ENCODE measurements around the gene APLP1. TPM values are rescaled to one million over a fixed set of nuclear protein-coding genes. Genes with fewer than 3 reads are reported as not detected.

APLP1 gene
- total and polyA plus RNA-seq, 7 donors, result 3.6 to 11.3 (median 5.1) TPM; not detected in 2

DNA sequence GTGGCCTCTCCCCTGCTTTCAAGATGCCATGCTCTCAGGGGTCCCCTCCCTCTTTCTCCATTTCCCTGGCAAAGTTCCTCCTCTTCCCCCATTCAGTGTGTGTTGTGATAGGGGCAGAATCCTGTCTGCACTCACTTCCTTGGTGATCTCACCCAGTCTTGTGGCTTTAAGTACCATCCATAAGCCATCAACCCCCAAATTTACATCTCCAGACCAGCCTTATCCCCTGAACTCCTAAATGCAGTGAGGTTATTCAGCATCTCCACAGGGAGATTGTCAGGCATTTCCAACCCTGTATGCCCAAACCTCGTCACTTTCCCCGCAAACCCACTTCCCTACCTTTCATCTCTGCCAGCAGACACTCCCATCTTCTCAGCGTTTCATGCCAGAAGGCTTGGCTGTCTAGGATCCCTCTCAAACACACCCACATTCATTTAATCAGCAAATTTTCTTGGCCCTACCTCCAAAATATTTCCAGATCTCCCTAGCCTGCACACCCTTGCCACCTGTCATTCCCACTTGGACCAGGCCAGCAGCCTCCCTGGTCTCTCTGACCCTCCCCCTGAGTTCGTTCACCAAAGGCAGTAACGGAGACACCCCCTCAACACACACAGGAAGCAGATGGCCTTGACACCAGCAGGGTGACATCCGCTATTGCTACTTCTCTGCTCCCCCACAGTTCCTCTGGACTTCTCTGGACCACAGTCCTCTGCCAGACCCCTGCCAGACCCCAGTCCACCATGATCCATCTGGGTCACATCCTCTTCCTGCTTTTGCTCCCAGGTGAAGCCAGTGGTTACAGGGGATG lies 33.7 kb downstream of the APLP1 start, which contains the start of gene HCST:
Gene HCST, plus strand, starts transcription at position 676 of the 808 bp plus-strand sequence. Its CDS starts 65 bp downstream, at position 741.
- Histone ChIP-seq H3K4me3 (peak within 1 kb of the TSS in 2 of 4 donors; percentile 1 to 2), H3K27ac (peak within 1 kb of the TSS; percentile 82 to 95 (median 90)), H3K27me3 (no peaks in the 10 kb centered on the region), H3K9me3 (no peaks in the 10 kb centered on the region), H3K36me3 (peaks cover 0 to 8% (median 0%) of the 10 kb centered on the region in 4 donors), H3K4me1 (peaks cover 0 to 47% (median 36%) of the 10 kb centered on the region in 4 donors)
- 28 to 38% methylated on average over 6 of the region's 6 CpGs for WGBS, 2 donors
- intact Hi-C loops (cut with DNase I), result no loop called here
- no peak for DNase-seq
- TF ChIP-seq POLR2AphosphoS5 (IDR thresholded peaks at IDR 0.05), result peak in 1 of 4 donors; percentile 14
- TF ChIP-seq EP300 (IDR thresholded peaks at IDR 0.05), result no peak

DNA sequence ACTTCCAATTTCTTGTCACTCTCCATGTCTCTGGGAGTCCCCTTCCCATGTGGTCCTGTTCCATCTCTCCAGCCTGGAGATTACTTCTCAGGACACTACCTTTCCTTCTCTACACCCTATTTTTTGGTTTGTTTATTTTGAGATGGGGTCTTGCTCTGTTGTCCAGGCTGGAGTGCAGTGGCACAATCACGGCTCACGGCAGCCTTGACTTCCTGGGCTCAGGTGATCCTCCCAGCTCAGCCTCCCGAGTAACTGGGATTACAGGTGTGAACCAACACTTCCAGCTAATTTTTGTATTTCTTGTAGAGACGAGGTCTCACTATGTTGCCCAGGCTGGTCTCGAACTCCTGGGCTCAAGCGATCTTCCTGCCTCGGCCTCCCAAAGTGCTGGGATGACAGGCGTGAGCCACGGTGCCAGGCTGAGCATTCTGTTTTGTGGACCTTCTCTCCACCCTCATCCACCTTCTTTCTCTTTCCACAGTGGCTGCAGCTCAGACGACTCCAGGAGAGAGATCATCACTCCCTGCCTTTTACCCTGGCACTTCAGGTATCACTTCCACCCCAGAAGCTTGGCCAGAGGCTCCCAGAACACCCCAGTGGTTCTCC lies 34.6 kb downstream of the APLP1 start:
- Histone ChIP-seq H3K27ac (peak overlapping the region; percentile 82 to 95 (median 90)), H3K36me3 (no peaks in the 10 kb centered on the region), H3K4me3 (peak overlapping the region in 2 of 4 donors; percentile 1 to 2), H3K9me3 (no peaks in the 10 kb centered on the region), H3K27me3 (no peaks in the 10 kb centered on the region), H3K4me1 (peaks cover 0 to 41% (median 31%) of the 10 kb centered on the region in 4 donors)
- DNase-seq, result no peak
- intact Hi-C loops (cut with DNase I), result no loop called here
- no peak for TF ChIP-seq EP300 (IDR thresholded peaks at IDR 0.05)
- TF ChIP-seq POLR2AphosphoS5 (IDR thresholded peaks at IDR 0.05), result no peak
- TF ChIP-seq, protein P1, sequence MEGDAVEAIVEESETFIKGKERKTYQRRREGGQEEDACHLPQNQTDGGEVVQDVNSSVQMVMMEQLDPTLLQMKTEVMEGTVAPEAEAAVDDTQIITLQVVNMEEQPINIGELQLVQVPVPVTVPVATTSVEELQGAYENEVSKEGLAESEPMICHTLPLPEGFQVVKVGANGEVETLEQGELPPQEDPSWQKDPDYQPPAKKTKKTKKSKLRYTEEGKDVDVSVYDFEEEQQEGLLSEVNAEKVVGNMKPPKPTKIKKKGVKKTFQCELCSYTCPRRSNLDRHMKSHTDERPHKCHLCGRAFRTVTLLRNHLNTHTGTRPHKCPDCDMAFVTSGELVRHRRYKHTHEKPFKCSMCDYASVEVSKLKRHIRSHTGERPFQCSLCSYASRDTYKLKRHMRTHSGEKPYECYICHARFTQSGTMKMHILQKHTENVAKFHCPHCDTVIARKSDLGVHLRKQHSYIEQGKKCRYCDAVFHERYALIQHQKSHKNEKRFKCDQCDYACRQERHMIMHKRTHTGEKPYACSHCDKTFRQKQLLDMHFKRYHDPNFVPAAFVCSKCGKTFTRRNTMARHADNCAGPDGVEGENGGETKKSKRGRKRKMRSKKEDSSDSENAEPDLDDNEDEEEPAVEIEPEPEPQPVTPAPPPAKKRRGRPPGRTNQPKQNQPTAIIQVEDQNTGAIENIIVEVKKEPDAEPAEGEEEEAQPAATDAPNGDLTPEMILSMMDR (IDR thresholded peaks at IDR 0.05), result no peak
- no peak for TF ChIP-seq POLR2A (IDR thresholded peaks at IDR 0.05)
- 57 to 62% methylated on average over 10 of the region's 10 CpGs for WGBS, 2 donors

DNA sequence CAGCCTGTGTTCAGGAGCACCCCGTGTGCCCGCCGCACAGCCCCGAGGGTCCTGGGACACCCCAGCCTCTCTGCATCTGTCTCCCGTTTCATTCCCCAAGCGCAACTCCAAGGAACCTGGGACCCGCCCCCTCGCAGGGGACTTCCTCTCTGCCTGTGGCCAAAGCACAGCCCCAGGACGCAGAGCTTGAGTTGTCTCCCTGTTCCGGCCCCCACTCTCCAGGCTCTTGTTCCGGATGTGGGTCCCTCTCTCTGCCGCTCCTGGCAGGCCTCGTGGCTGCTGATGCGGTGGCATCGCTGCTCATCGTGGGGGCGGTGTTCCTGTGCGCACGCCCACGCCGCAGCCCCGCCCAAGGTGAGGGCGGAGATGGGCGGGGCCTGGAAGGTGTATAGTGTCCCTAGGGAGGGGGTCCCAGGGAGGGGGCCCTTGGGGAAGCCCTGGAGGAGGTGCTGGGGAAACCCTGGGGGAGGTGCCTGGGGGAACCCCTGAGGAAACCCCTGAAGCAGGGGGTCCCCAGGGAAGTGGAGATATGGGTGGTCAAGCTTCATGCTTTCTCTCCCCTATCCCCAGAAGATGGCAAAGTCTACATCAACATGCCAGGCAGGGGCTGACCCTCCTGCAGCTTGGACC lies 35.3 kb downstream of the APLP1 start:
- WGBS, 2 donors, result 2% methylated on average over 24 of the region's 24 CpGs
- DNase-seq, result peak; percentile 87

DNA sequence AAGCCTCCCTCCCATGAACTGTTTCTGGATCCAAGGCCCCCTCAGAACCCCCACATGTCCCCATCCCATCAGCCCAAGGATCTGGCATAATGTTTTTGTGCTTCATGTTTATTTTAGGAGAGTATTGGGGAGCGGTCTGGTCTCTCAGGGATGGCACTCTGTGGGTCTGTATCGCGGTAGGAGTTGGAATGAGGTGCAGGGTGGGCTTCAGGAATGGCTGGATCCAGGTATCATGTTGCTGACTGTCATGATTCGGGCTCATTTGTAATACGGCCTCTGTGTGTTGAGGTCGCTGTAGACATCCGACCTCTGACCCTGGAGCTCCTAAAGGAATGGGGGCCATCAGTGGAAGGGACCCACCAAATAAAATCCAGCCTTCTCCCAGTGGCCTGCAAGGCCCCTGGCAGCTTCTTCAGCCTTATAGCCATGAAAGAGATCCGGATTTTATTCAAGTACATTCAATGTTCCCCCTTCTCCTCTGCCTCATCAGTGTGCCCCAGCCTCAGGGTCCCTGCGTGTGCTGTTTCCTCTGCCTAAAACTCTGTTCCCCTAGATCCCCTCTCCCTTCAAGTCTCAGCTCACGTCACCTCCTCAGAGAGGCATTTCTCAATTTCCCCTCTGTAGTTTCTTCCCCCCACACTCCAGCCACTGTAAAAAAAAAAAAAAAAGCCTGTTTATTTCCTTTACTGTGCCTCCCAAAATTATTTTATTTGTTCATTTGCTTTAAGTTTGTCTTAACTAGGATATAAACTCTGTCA lies 36.1 kb downstream of the APLP1 start:
- 81 to 87% methylated on average over 10 of the region's 10 CpGs for WGBS, 2 donors
- Histone ChIP-seq H3K4me3 (no peak overlapping the region), H3K36me3 (no peaks in the 10 kb centered on the region), H3K27ac (peak overlapping the region; percentile 68 to 95 (median 84)), H3K27me3 (no peaks in the 10 kb centered on the region), H3K4me1 (peaks cover 0 to 33% (median 23%) of the 10 kb centered on the region in 4 donors), H3K9me3 (no peaks in the 10 kb centered on the region)
- no peak for DNase-seq
- TF ChIP-seq POLR2A (IDR thresholded peaks at IDR 0.05) (no peak), EP300 (IDR thresholded peaks at IDR 0.05) (no peak), POLR2AphosphoS5 (IDR thresholded peaks at IDR 0.05) (peak in 2 of 4 donors; percentile 8 to 17)
- TF ChIP-seq, protein P1 (IDR thresholded peaks at IDR 0.05), result no peak
- intact Hi-C loops (cut with DNase I), result no loop called here

More for the DNA sequence above, 35.3 kb downstream of the APLP1 start:
- Histone ChIP-seq H3K27ac (peak overlapping the region; percentile 68 to 95 (median 84)), H3K27me3 (no peaks in the 10 kb centered on the region), H3K9me3 (no peaks in the 10 kb centered on the region), H3K4me3 (peak overlapping the region in 2 of 4 donors; percentile 1 to 2), H3K4me1 (peaks cover 0 to 34% (median 24%) of the 10 kb centered on the region in 4 donors), H3K36me3 (no peaks in the 10 kb centered on the region)
- intact Hi-C loops (cut with DNase I), result no loop called here
- peak in 1 of 2 donors; percentile 29 for TF ChIP-seq POLR2A (IDR thresholded peaks at IDR 0.05)
- peak in 2 of 4 donors; percentile 29 to 71 for TF ChIP-seq POLR2AphosphoS5 (IDR thresholded peaks at IDR 0.05)
- TF ChIP-seq, protein P1 (IDR thresholded peaks at IDR 0.05), result no peak
- peak in 1 of 4 donors; percentile 34 for TF ChIP-seq EP300 (IDR thresholded peaks at IDR 0.05)

Data from sigmoid colon (tissue), 7 donors.